ENCODE data around the gene OCA2.
"Not testable (repeated sequence)": the region's sequence is repeated elsewhere in the genome, so short reads cannot be mapped to it uniquely, and the experiment has no call there.

DNA sequence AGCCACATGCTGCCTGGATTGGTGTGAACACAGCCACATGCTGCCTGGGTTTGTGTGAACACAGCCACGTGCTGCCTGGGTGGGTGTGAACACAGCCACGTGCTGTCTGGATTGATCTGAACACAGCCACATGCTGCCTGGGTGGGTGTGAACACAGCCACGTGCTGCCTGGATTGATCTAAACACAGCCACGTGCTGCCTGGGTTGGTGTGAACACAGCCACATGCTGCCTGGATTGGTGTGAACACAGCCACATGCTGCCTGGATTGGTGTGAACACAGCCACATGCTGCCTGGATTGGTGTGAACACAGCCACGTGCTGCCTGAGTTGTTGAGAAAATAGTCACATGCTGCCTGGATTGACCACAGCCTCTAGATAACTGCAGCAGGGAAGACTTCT lies 250.2 kb downstream of the OCA2 start:
- not testable (repeated sequence) for TF ChIP-seq MAZ (IDR thresholded peaks at IDR 0.05; ENCODE audit: borderline replicate concordance, low read depth, low read length)
- TF ChIP-seq, protein P1, sequence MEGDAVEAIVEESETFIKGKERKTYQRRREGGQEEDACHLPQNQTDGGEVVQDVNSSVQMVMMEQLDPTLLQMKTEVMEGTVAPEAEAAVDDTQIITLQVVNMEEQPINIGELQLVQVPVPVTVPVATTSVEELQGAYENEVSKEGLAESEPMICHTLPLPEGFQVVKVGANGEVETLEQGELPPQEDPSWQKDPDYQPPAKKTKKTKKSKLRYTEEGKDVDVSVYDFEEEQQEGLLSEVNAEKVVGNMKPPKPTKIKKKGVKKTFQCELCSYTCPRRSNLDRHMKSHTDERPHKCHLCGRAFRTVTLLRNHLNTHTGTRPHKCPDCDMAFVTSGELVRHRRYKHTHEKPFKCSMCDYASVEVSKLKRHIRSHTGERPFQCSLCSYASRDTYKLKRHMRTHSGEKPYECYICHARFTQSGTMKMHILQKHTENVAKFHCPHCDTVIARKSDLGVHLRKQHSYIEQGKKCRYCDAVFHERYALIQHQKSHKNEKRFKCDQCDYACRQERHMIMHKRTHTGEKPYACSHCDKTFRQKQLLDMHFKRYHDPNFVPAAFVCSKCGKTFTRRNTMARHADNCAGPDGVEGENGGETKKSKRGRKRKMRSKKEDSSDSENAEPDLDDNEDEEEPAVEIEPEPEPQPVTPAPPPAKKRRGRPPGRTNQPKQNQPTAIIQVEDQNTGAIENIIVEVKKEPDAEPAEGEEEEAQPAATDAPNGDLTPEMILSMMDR (conservative IDR thresholded peaks at IDR 0.05; ENCODE audit: low read depth, low read length): not testable (repeated sequence)

All from IMR-90 (cell line).